Measurements from ENCODE around the gene GBP3.
A peak's percentile ranks its signal among the peaks of the same experiment; 100 is the strongest.

Gene GBP3

GRCh38 chr1:89022167-89022959 lies at the start of gene GBP3:
TSS of gene GBP3 (minus strand) at chr1:89022866. CDS start at chr1:89020721, 2,145 bp downstream.
- Histone ChIP-seq H3K4me3 (IDR thresholded peaks at IDR 0.05; ENCODE audit: insufficient read depth, low read depth, low read length) (no peak within 1 kb of the TSS), H3K36me3 (ENCODE audit: insufficient read depth) (no peaks in the 10 kb centered on the region), H2AFZ (ENCODE audit: low read depth) (peak within 1 kb of the TSS; percentile 95), H4K20me1 (ENCODE audit: insufficient read depth) (no peaks in the 10 kb centered on the region), H3K4me2 (peak within 1 kb of the TSS; percentile 78), H3K79me2 (ENCODE audit: insufficient read depth, low read depth) (no peaks in the 10 kb centered on the region), H3K27me3 (ENCODE audit: insufficient read depth, low read depth) (no peaks in the 10 kb centered on the region), H3K9ac (peak within 1 kb of the TSS; percentile 51), H3K27ac (peak within 1 kb of the TSS; percentile 57), H3K4me1 (ENCODE audit: low read depth, poor library complexity, severe bottlenecking) (peaks cover 5% of the 10 kb centered on the region)
- no peak for TF ChIP-seq CTCF (conservative IDR thresholded peaks at IDR 0.05; ENCODE audit: low read depth, low read length)

- Histone ChIP-seq H3K4me2 (no peak overlapping the region), H3K27ac (no peak overlapping the region), H3K27me3 (ENCODE audit: insufficient read depth, low read depth) (no peaks in the 10 kb centered on the region), H4K20me1 (ENCODE audit: insufficient read depth) (no peaks in the 10 kb centered on the region), H3K9ac (no peak overlapping the region), H3K79me2 (ENCODE audit: insufficient read depth, low read depth) (no peaks in the 10 kb centered on the region), H3K36me3 (ENCODE audit: insufficient read depth) (no peaks in the 10 kb centered on the region), H3K4me1 (ENCODE audit: low read depth, poor library complexity, severe bottlenecking) (peaks cover 7% of the 10 kb centered on the region), H2AFZ (ENCODE audit: low read depth) (no peak overlapping the region), H3K4me3 (IDR thresholded peaks at IDR 0.05; ENCODE audit: insufficient read depth, low read depth, low read length) (no peak overlapping the region)
- TF ChIP-seq CTCF (conservative IDR thresholded peaks at IDR 0.05; ENCODE audit: low read depth, low read length): no peak
Observed at GRCh38 chr1:89070509-89070908, 47.8 kb upstream of the GBP3 start.

GRCh38 chr1:89069951-89070350 lies 47.3 kb upstream of the GBP3 start:
- Histone ChIP-seq H3K4me2 (peak overlapping the region; percentile 60; the same call in 1 of the 2 replicates), H3K9ac (no peak overlapping the region), H2AFZ (ENCODE audit: low read depth) (peak overlapping the region; percentile 30; the same call in 1 of the 2 replicates), H3K4me1 (ENCODE audit: low read depth, poor library complexity, severe bottlenecking) (peaks cover 11% of the 10 kb centered on the region), H3K36me3 (ENCODE audit: insufficient read depth) (no peaks in the 10 kb centered on the region), H3K27ac (no peak overlapping the region), H3K79me2 (ENCODE audit: insufficient read depth, low read depth) (no peaks in the 10 kb centered on the region), H4K20me1 (ENCODE audit: insufficient read depth) (no peaks in the 10 kb centered on the region), H3K27me3 (ENCODE audit: insufficient read depth, low read depth) (no peaks in the 10 kb centered on the region), H3K4me3 (IDR thresholded peaks at IDR 0.05; ENCODE audit: insufficient read depth, low read depth, low read length) (no peak overlapping the region)
- TF ChIP-seq CTCF (conservative IDR thresholded peaks at IDR 0.05; ENCODE audit: low read depth, low read length): no peak

- H3K79me2 ChIP-seq (ENCODE audit: insufficient read depth, low read depth): no peaks in the 10 kb centered on the region
- peaks cover 18% of the 10 kb centered on the region for H3K4me1 ChIP-seq (ENCODE audit: low read depth, poor library complexity, severe bottlenecking)
- H3K9ac ChIP-seq: no peak overlapping the region
- no peak overlapping the region for H3K27ac ChIP-seq
- no peak overlapping the region for H3K4me3 ChIP-seq (IDR thresholded peaks at IDR 0.05; ENCODE audit: insufficient read depth, low read depth, low read length)
- no peaks in the 10 kb centered on the region for H3K27me3 ChIP-seq (ENCODE audit: insufficient read depth, low read depth)
- no peak overlapping the region for H3K4me2 ChIP-seq
- H2AFZ ChIP-seq (ENCODE audit: low read depth): no peak overlapping the region
- no peak for TF ChIP-seq CTCF (conservative IDR thresholded peaks at IDR 0.05; ENCODE audit: low read depth, low read length)
- H4K20me1 ChIP-seq (ENCODE audit: insufficient read depth): no peaks in the 10 kb centered on the region
- H3K36me3 ChIP-seq (ENCODE audit: insufficient read depth): no peaks in the 10 kb centered on the region
Observed at GRCh38 chr1:89068291-89068690, 45.6 kb upstream of the GBP3 start.
